22Rv1 (cell line): Measurements from ENCODE around the gene CALML5.
"Not testable (repeated sequence)": the region's sequence is repeated elsewhere in the genome, so short reads cannot be mapped to it uniquely, and the experiment has no call there.

ENCODE experiments used
- H3K27ac ChIP-seq: fragments of 450-650 bp; 2 replicates; pipeline ENCODE4 v1.5.1; 2017
- CTCF ChIP-seq: fragments of 450-650 bp; IDR thresholded peaks from 2 replicates; pipeline ENCODE4 v1.5.1; 2017; ENCODE audit warnings: mild to moderate bottlenecking
- ZFX ChIP-seq: fragments of 450-650 bp; IDR thresholded peaks from 2 replicates; pipeline ENCODE4 v1.6.1; 2017; ENCODE audit warnings: antibody characterized with exemption, borderline replicate concordance

The CALML5 gene

GRCh38 chr10:5479481-5480161 is 19.7 kb downstream of the CALML5 start:
- H3K27ac ChIP-seq: no peak overlapping the region
- TF ChIP-seq ZFX (no peak), CTCF (no peak)

GRCh38 chr10:5478694-5479305 is 20.6 kb downstream of the CALML5 start:
- H3K27ac ChIP-seq: no peak overlapping the region
- TF ChIP-seq CTCF: no peak
- TF ChIP-seq ZFX: no peak

- TF ChIP-seq ZFX (no peak), CTCF (no peak)
These were observed 21.2 kb downstream of the CALML5 start for GRCh38 chr10:5477948-5478693.

DNA sequence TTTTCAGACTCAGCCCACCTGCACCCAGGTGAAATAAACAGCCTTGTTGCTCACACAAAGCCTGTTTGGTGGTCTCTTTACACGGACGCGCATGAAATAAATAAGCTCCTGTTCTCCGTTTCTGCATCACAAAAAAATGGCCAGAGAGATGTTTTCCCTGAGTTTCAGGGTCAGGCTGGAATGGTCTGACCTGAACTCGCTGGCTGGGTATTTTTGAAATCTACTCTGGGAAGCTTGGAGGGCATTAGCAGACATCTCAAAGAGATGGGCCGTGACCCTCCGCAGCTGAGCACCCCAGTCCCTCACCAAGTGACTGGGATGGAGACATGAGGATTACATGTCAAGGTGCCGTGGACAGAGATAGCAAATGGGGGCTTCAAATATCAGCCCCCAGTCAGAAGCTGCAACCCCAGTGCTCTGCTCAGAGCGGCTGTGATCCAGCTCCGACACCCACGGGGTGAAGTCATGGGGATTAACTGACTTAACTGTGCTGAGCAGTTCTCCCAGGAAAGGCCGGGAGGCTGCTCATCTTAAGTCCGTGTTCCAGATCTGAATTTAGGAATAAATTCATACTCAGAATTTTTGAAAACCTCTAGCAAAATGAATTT is 22.3 kb downstream of the CALML5 start:
- H3K27ac ChIP-seq: no peak overlapping the region
- TF ChIP-seq CTCF (no peak), ZFX (no peak)

More at GRCh38 chr10:5477948-5478693, 21.2 kb downstream of the CALML5 start:
- no peak overlapping the region for H3K27ac ChIP-seq

DNA sequence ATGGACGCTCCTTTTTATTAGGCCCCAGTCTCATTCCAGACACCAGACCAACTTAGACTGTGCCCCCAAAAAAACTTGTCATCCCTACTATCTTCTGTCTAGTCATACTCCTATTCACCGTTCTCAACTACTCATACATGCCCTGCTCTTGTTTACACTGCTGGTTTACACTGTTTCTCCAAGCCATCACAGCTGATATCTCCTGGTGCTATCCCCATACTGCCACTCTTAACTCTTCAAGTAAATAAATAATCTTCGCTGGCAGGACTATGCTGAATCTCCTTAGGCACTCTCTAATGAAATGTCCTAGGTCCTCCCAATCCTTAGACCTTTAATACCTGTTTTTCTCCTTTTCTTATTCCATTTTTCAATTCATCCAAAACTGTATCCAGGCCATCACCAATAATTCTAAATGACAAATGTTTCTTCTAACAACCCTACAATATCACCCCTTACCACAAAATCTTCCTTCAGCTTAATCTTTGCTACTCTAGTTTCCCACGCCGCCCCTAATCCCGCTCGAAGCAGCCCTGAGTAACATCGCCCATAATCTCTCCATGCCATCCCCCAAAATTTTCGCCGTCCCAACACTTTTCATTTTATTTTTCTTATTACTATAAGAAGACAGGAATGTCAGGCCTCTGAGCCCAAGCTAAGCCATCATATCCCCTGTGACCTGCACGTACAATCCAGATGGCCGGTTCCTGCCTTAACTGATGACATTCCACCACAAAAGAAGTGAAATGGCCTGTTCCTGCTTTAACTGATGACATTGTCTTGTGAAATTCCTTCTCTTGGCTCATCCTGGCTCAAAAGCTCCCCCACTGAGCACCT is 23.2 kb downstream of the CALML5 start:
- H3K27ac ChIP-seq: not testable (repeated sequence)

DNA sequence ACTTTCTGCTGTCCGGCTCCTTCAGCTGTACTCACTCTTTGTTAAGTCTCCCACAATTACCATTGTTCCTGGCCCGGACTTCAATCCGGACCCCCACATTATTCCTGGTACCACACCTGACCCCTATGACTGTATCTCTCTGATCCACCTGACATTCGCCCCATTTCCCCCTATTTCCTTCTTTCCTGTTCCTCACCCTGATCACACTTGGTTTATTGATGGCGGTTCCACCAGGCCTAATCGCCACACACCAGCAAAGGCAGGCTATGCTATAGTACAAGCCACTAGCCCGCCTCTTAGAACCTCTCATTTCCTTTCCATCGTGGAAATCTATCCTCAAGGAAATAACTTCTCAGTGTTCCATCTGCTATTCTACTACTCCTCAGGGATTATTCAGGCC is 24.3 kb downstream of the CALML5 start:
- H3K27ac ChIP-seq: not testable (repeated sequence)

DNA sequence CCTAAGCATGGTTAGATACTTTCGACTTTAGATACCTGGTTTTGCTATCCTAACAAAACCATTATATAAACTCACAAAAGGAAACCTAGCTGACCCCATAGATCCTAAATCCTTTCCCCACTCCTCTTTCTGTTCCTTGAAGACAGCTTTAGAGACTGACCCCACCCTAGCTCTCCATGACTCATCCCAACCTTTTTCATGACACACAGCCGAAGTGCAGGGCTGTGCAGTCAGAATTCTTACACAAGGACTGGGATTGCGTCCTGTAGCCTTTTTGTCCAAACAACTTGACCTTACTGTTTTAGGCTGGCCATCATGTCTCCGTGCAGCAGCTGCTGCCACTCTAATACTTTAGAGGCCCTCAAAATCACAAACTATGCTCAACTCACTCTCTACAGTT is 24.7 kb downstream of the CALML5 start:
- H3K27ac ChIP-seq: not testable (repeated sequence)

DNA sequence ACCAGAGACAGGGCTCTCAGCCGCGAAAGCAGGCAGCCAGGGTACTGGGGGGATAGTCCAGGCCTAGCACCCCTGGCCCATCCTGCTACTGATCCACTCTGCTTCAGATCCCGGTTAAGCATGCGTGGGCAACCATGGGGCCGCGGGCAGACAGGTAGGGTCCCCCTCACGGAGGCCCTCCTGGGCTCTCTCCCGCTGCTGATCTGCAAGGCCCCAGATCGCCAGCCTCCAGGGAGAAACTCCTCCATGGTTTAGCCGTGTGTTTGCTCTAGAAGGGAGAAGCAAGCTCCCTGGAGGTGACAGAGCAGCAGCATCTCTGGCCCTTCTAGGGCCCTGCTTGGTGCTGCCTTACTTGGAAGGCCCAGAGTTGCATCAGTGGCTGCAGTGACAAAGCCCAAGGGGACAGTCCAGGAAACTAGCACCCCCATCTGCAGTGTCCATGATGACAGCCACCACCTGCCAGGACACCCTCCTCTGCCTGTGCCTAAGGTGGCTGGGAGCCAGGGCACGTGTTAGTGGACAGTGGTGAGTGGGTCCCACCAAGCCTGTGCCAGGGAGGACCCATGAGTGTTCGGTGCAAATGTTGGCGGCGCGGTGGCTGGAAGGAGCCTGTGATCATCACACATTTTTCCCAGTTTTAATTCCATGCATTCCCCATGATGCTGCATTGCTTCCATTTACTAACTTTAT is 29.2 kb downstream of the CALML5 start:
- no peak overlapping the region for H3K27ac ChIP-seq
- TF ChIP-seq ZFX: no peak
- TF ChIP-seq CTCF: no peak
